Fibroblast of skin of right quadriceps (primary cell): Measurements from ENCODE around the gene ERP27.

ENCODE experiments used
- DNase-seq: peaks from one replicate; pipeline ENCODE4 v3.0.0-alpha.2; 2013

ERP27 gene

DNA sequence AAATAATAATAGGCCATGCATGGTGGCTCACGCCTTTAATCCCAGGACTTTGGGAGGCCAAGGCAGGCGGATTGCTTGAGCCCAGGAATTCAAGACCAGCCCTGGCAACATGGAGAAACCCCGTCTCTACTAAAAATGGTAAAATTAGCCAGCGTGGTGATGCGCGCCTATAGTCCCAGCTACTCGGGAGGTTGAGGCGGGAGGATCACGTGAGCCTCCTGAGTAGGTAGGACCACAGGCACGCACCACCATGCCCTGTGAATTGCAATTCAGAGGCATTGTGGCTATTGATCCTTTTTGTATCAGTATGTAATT is 20.7 kb upstream of the ERP27 start:
- no peak for DNase-seq

GRCh38 chr12:14958361-14959125 is 20.2 kb upstream of the ERP27 start:
- DNase-seq, result no peak

DNA sequence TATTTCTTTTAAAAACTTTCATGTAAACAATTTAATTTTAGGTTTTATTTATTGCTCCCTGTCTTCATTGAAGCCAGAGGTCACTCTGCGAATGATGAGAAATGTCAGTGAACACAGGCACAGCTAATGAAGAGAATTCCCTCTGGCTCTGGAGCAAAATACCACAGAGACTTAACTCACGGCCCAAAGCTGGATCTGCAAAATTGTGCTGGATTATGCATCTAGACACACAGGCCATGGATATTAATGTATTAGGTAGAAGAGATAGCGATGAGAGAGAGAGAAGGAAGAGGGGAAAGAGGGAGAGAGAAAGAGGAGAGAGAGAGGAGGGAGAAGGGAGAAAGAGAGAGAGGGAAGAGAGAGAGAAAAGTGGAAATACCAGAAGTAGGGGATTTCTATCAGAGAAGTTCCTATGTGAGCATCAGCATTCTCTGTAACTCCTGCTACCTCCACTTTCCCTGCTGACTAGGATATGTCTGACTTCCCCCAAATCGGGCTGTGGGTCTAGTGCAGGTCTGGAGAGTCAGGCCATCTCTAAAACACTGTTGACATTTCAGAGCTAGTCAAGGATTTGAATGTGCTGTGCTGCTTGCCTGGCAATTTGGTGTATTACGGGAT is 19.3 kb upstream of the ERP27 start:
- DNase-seq, result no peak

DNA sequence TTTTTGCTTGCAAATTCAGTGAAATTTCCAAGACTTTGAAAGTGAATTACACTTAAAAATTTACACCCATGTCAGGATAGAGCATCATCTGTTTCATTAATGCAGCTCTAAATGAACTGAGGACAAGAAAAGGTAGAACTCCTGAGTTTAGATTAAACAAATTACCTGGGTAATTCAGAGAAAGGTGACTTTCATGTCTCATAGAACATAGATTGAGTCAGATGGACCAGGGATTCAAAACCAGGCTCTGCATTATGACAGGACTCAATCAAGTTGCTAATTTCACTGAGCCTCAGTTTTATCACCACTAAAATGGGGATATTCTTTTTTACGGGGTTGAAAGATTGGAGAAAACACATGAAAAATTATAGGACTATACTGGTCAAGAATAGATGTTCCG is 18.6 kb upstream of the ERP27 start:
- DNase-seq, result no peak

- no peak for DNase-seq
Measured at GRCh38 chr12:14956024-14956891, 17.9 kb upstream of the ERP27 start.

- DNase-seq, result no peak
Measured at GRCh38 chr12:14954269-14954668, 15.9 kb upstream of the ERP27 start.

- DNase-seq, result no peak
Measured at GRCh38 chr12:14953752-14954151, 15.4 kb upstream of the ERP27 start.

GRCh38 chr12:14952299-14952921 is 14.1 kb upstream of the ERP27 start:
- peak; percentile 93 for DNase-seq

DNA sequence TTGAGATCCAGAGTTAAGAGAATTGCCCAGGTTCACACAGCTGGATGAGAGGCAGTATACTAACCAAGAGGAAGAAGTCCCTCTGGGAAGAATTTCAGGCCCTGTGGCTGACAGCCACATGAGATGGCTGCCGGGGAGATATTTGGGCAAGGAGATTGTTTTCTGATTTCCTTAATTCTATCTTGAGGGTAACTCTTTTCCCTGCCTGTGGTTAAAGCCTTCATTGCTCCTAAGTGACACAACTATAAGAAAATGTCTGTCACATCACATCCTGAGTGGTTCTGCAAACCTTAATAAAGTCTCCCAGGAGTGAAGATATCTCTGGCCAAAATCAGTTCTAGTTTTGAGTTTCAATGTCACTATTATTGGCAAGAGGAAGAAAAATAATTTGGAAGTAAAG is 13.5 kb upstream of the ERP27 start:
- no peak for DNase-seq

- no peak for DNase-seq
Measured at GRCh38 chr12:14950982-14951746, 12.8 kb upstream of the ERP27 start.

- DNase-seq, result no peak
Measured at GRCh38 chr12:14950421-14950820, 12.1 kb upstream of the ERP27 start.

DNA sequence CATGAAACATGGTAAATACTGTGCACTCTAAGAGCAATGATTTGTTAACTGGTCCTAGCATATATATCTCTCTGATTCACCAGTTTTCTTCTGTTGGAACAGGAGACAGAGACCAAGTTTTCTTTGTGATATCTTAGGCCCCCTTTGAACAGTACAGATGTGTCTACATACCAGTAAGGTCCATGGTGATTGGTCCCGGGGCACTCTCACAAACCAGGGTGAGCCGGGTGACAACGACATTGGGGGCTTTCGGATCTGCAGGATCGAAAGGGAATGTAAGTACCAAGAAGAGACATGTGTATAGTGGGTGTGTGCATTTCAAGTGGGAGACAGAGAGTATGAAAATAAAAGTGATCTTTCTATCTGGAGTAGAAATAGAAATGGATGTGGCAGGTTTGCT is 11.3 kb upstream of the ERP27 start:
- DNase-seq, result no peak

DNA sequence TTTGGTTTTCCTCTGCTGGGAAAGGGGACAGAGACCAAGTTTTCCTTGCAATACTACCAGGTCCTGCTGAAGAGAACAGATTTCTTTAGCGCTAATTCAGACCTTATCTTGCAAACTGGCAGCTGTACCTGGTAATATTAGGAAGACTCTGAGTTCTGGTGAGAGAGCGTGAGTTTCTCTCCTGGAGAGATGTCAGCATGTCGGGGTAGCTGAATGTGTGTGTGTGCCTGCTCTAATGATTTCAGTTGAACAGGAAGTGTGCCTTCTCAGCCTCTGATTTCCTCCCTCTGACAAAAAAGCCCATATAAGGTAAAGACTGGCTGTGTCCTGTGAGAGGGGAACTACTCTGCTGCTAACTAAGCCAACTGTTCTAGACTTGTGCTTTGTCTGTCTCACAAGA is 10.3 kb upstream of the ERP27 start:
- peak; percentile 93 for DNase-seq

- no peak for DNase-seq
Measured at GRCh38 chr12:14946861-14947260, 8.5 kb upstream of the ERP27 start.

DNA sequence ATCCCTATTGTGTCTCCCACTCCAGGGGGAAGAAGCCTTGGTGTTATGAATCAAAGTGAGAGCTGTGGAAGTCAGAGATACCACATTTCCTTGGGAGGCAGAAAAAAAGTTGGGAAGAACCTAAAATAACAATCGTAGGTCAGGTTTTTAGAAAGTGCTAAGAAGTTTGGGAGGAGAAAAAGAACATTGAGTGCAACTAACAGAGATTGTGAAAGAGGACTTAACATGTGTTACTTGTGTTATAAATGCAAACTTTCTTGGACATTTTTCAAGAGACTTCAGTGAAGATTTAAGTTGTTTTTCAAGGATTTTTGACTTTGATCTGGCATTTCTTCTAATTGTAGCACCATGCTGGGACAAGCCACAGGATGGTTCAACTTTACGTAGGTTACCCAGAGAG is 7.8 kb upstream of the ERP27 start:
- no peak for DNase-seq

- no peak for DNase-seq
Measured at GRCh38 chr12:14942196-14942931, 4.0 kb upstream of the ERP27 start.

DNA sequence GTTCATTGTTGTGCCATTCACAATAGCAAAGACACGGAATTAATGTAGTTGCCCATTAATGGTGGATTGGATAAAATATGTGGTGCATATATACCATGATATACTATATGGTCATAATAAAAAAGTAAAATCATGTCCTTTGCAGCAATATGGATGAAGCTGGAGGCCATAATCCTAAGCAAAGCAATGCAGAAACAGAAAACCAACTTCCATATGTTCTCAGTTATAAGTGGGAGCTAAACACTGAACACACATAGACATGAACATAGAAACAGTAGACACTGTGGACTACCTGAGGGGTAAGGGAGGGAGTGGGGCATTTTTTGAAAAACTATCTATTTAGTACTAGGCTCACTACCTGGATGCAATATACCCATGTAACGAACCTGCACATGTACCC is 3.0 kb upstream of the ERP27 start:
- no peak for DNase-seq

GRCh38 chr12:14937689-14938088 is 648 bp downstream of the ERP27 start:
- no peak for DNase-seq

DNA sequence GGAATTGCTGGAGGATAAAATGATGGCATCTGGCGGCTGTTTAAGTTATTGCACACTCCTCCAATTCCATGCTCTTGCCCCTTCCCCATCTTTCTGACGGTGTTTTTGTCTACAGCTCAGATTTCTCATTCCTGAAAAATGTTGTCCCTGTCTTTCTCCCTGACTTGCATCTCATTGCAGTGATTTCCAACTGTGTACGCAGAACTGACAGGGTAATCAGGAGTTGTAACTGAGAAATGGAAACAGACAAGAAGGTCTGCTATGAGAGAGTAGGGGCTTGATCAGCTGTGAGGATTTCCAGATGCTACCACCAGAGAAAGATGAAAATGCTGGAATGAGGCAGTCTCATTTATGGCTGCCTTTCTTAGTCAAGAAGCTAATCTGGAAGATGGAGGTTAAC is 1.3 kb downstream of the ERP27 start:
- DNase-seq, result no peak

DNA sequence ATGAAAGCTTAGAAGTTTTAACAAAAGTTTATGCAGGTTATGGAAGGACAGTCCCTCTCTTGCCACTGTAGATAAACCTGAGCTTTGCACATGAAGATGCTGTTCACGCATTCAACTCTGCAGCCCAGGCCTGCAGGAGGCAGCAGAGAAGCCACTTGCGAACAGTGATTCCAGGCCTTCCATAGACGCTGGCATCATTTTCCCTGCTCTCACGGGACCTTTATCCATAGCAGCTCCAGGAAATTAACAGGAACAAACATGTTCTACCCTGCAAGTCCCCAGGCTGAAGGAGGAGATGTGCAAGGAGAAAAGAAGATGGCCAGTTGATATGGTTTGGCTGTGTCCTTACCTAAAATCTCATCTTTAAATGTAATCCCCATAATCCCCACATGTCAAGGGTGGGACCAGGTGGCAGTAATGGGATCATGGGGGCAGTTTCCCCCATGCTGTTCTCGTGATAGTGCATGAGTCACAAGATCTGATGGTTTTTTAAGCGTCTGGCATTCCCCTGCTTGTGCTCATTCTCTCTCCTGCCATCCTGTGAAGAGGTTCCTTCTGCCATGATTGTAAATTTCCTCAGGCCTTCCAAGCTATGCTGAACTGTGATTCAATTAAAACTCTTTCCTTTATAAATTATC is 2.0 kb downstream of the ERP27 start:
- no peak for DNase-seq

DNA sequence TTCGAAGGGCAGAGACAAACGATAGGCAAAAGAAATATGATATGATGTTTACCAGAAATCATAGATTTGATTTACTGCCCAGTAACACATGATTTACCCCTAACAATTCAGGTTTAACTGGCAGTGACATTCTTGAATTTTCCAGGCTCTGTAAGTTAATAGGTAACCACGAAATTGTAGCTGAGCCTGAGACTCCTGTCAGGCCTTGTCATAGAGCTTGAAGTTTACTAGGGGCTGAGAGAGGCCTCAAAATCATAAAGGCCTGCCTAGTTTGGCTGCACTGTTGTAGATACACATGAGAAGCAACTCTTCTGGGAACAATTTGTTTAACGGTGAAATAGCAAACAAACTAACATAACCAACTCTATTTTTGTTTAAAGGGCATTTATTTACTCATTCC is 3.3 kb downstream of the ERP27 start:
- DNase-seq, result no peak

DNA sequence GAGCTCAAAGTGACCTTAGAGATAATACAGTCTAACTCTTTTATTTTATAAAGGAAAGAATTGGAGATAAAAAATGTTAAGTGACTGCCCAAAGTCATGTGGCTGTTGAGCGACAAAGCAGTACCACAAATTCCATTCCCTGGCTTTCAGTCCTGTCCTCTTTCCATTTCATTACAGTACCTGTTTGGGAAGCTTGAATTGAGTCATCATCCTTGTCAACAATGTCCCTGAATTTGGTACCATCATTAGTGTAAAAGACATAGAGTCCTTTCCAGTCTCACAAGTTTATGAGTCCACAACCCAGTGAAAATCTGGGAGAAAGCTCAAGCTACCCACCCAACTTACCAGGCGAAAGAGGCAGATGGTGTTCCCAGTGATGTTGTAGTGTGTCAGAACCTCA is 3.8 kb downstream of the ERP27 start:
- no peak for DNase-seq
